Measurements from ENCODE around the gene SPPL2B. TPM values are rescaled to one million over a fixed set of nuclear protein-coding genes. Genes with fewer than 3 reads are reported as not detected.

Gene SPPL2B
- total RNA-seq, 1 donor from 2014 or later, result 24.9 TPM

- intact Hi-C loops (cut with DNase I), result no loop called here
- ATAC-seq, result peak; percentile 85
Measured at GRCh38 chr19:2294687-2295335, 33.7 kb upstream of the SPPL2B start.

GRCh38 chr19:2296141-2296540 lies 32.3 kb upstream of the SPPL2B start:
- no peak for ATAC-seq
- intact Hi-C loops (cut with DNase I), result no loop called here

More at GRCh38 chr19:2294687-2295335, 33.7 kb upstream of the SPPL2B start:
- DNase-seq (ENCODE audit: missing footprints), result peak; percentile 69

GRCh38 chr19:2300533-2300932 lies 28.0 kb upstream of the SPPL2B start:
- no peak for ATAC-seq
- peak; percentile 58 for DNase-seq (ENCODE audit: missing footprints)
- intact Hi-C loops (cut with DNase I), result no loop called here

More at GRCh38 chr19:2296141-2296540, 32.3 kb upstream of the SPPL2B start:
- DNase-seq (ENCODE audit: missing footprints), result peak; percentile 50

GRCh38 chr19:2302319-2303210 lies 25.9 kb upstream of the SPPL2B start:
- peak; percentile 79 for DNase-seq (ENCODE audit: missing footprints)
- ATAC-seq, result peak; percentile 58
- intact Hi-C loops (cut with DNase I), result no loop called here

- intact Hi-C loops (cut with DNase I), result no loop called here
- ATAC-seq (no peak), DNase-seq (ENCODE audit: missing footprints) (peak; percentile 37)
Measured at GRCh38 chr19:2303211-2303798, 25.2 kb upstream of the SPPL2B start.

GRCh38 chr19:2305452-2306280 lies 22.8 kb upstream of the SPPL2B start:
- intact Hi-C loops (cut with DNase I), result no loop called here
- no peak for ATAC-seq
- DNase-seq (ENCODE audit: missing footprints), result peak; percentile 26

- ATAC-seq, result no peak
- intact Hi-C loops (cut with DNase I), result no loop called here
- DNase-seq (ENCODE audit: missing footprints), result peak; percentile 26
Measured at GRCh38 chr19:2306281-2306806, 22.1 kb upstream of the SPPL2B start.

- no peak for ATAC-seq
- DNase-seq (ENCODE audit: missing footprints), result peak; percentile 23
- intact Hi-C loops (cut with DNase I), result no loop called here
Measured at GRCh38 chr19:2306971-2307370, 21.5 kb upstream of the SPPL2B start.

- intact Hi-C loops (cut with DNase I), result no loop called here
- peak; percentile 20 for DNase-seq (ENCODE audit: missing footprints)
- no peak for ATAC-seq
Measured at GRCh38 chr19:2307518-2308012, 20.9 kb upstream of the SPPL2B start.

GRCh38 chr19:2308114-2308556 lies 20.3 kb upstream of the SPPL2B start, which contains the start of gene LINGO3:
Gene LINGO3 (minus strand): TSS chr19:2308154. CDS start chr19:2291776, 16,378 bp downstream.
- intact Hi-C loops (cut with DNase I), result no loop called here
- no peak for ATAC-seq
- no peak for DNase-seq (ENCODE audit: missing footprints)

- ATAC-seq (peak; percentile 31), DNase-seq (ENCODE audit: missing footprints) (no peak)
- intact Hi-C loops (cut with DNase I), result no loop called here
Measured at GRCh38 chr19:2309734-2310362, 18.6 kb upstream of the SPPL2B start.

- DNase-seq (ENCODE audit: missing footprints) (no peak), ATAC-seq (no peak)
- intact Hi-C loops (cut with DNase I), result no loop called here
Measured at GRCh38 chr19:2311093-2311492, 17.4 kb upstream of the SPPL2B start.

- intact Hi-C loops (cut with DNase I), result no loop called here
- DNase-seq (ENCODE audit: missing footprints) (no peak), ATAC-seq (no peak)
Measured at GRCh38 chr19:2312820-2313501, 15.5 kb upstream of the SPPL2B start.

GRCh38 chr19:2315121-2315817 lies 13.2 kb upstream of the SPPL2B start:
- ATAC-seq, result no peak
- DNase-seq (ENCODE audit: missing footprints), result no peak
- intact Hi-C loops (cut with DNase I), result no loop called here

- intact Hi-C loops (cut with DNase I), result loop anchor here (1.0 to 2.0 kb wide), 2 partner anchors 41 to 160 kb away; no protein-coding TSS in a partner anchor
- ATAC-seq (peak; percentile 91), DNase-seq (ENCODE audit: missing footprints) (peak; percentile 94)
Measured at GRCh38 chr19:2315818-2316353, 12.6 kb upstream of the SPPL2B start.

GRCh38 chr19:2317300-2317699 lies 11.2 kb upstream of the SPPL2B start:
- intact Hi-C loops (cut with DNase I), result loop anchor here (2.0 kb wide), 1 partner anchor 42 kb away; no protein-coding TSS in a partner anchor
- no peak for DNase-seq (ENCODE audit: missing footprints)
- ATAC-seq, result no peak

Data from Right ventricle myocardium inferior (tissue), 1 donor.